H54 (cell line): ENCODE results near the gene TRAP1.
A peak's percentile ranks its signal among the peaks of the same experiment; 100 is the strongest.
"Not testable (repeated sequence)": the region's sequence is repeated elsewhere in the genome, so short reads cannot be mapped to it uniquely, and the experiment has no call there.

Source experiments
- DNase-seq: peaks from one replicate; pipeline ENCODE4 v3.0.0; 2011; ENCODE audit warnings: low spot score, mixed read lengths; ENCODE audit not compliant: insufficient read length
- FAIRE-seq: peaks from 3 replicates; lab custom pipeline; 2011; peaks lifted over from hg19 to GRCh38; lab: Jason Lieb, UNC
- POLR2A ChIP-seq: IDR thresholded peaks from 2 replicates; pipeline ENCODE4 v1.6.1; 2011; ENCODE audit warnings: low read depth, mild to moderate bottlenecking, low read length

Gene TRAP1

DNA sequence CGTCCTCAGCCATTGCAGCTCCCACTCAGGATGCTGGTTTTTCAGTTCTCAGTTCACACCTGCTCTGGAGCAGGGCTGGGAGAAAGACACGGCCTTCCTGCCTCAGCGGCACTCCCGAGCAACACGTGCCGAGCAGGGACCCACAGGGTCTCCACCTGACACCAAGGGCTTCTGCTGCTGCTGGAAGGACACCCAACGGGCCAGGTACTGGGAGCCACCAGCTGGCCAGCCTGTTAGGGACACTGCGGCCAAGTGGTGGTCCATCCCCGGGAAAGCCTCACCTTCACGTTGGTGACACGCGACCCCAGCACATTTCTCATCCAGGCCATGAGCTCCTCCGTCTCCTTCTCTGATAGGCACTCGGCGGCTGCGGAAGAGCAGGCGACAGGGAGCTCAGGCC, 54.7 kb downstream of the TRAP1 start:
- FAIRE-seq (no peak), DNase-seq (no peak)
- no peak for TF ChIP-seq POLR2A

DNA sequence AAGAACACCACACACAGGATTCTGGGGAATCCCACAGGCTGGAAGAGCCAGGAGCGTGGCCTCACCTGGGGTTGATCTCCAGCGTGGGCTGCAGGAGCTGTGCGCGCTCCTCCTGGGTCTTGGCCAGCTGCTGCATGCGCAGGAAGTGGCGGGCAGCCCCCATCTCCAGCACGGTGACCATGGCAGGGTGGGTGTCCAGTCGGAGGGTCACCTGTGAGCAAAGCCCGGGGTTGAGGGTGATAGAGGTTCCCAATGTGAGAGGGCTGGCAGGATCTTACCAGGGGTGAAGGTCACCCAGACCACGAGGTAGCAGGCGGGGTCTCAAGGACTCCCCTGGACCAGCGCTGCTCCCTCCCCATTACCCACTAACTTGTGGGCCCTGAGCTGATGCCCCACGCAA, 55.4 kb downstream of the TRAP1 start:
- DNase-seq (no peak), FAIRE-seq (no peak)
- TF ChIP-seq POLR2A = no peak

DNA sequence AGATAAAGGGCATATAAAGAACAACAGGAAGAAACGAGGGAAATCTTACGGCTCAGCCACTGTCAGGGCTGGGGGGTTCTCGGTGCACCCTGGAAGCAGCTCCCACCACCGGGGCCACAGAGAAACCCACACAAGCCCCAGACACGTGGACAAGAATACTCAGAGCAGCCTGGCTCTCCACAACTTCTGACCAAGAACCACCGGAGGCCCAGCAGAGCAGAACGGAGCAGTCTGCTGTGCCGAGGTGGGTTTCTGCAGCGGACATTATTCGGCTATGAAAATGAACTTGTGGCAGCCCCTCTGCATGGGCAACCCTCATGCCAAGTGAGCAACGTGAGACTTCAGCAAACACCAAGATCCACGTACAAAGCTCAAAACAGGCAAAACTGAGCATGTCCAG, 56.0 kb downstream of the TRAP1 start:
- TF ChIP-seq POLR2A = no peak
- FAIRE-seq (no peak), DNase-seq (no peak)

DNA sequence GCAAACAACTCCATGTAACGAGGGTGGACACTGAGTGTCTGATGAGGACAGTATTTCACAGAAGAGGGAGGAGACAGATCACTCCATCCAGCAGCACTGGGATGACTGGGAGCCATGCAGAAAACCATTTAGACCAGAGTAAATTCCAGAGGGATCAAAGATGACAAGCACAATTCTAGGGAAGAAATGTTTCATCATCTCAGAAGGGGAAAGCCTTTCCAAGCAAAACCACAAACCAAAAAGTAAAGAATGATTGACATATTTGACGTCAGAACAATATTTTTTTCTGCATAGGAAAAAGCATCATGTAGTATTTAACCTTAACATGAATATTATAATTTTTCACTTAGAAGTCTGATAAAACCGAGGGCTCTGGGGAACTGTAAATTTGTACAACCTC, 58.1 kb downstream of the TRAP1 start:
- no peak for TF ChIP-seq POLR2A
- DNase-seq (no peak), FAIRE-seq (no peak)

DNA sequence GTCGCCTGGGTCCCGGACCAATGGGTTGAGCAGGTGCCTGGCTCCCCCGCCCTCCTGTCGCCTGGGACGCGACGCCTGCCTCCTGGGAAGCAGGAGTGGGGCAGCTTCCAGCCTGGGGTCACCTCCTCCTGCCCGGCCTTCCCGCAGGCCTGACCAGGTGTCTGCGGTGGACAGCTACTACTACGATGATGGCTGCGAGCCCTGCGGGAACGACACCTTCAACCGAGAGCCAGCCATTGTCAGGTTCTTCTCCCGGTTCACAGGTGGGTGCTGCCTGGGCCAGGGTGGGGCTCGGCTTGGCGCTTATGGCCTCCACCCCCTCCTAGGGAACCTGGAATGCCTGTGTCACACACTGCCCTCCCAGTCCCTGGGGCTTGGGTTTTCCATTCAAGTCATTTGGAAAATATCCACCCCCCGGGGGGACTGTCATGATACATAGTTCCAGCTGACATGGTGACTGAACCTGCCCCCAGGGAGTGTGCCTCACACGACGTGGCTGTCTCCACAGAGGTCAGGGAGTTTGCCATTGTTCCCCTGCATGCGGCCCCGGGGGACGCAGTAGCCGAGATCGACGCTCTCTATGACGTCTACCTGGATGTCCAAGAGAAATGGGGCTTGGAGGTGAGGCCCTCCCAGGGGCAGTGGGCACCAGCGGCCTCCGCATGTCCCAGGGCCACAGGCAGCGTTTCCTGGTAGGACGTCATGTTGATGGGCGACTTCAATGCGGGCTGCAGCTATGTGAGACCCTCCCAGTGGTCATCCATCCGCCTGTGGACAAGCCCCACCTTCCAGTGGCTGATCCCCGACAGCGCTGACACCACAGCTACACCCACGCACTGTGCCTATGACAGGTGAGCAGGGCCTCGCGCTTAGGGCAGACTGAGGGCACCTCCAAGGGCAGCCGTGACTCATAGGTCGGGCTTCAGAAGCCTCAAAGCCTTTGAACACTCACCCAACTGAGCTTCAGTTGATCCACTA, 60.5 kb downstream of the TRAP1 start:
- peak; percentile 57 for DNase-seq
- no peak for FAIRE-seq
- no peak for TF ChIP-seq POLR2A

DNA sequence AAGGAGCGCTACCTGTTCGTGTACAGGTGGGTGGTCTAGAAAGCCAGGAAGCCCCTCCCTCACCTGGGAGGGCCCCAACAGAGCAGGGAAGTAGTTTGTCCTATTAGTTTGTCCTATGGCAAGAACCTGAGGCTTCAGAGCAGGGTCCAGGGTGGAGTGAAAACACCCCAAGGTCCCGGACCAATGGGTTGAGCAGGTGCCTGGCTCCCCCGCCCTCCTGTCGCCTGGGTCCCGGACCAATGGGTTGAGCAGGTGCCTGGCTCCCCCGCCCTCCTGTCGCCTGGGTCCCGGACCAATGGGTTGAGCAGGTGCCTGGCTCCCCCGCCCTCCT, 61.2 kb downstream of the TRAP1 start:
- DNase-seq, FAIRE-seq: not testable (repeated sequence)

DNA sequence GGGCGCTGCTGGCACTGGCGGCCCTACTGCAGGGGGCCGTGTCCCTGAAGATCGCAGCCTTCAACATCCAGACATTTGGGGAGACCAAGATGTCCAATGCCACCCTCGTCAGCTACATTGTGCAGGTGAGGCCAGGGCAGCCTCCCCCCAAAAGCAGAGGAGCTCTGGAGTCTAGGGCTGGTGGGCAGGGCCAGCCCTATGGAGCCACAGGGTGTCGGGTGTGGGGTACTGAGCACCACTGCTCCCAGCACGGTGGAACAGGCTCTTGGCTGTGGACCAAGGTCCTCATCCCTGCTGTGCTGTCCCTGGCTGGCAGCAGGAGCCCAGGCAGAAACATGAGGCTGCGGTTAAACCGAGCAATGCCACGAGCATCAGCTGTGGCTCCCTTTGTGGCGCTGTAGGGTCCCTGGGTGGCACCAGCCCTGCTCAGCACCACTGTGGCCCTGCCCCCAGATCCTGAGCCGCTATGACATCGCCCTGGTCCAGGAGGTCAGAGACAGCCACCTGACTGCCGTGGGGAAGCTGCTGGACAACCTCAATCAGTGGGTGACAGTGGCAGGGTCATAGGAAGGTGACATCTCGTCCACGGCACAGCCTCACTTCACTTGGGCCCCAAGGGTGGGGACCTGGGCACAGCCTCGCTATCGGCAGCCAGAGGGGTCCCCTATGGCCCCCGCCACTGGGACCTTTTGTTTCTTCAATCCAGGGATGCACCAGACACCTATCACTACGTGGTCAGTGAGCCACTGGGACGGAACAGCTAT, 61.7 kb downstream of the TRAP1 start:
- TF ChIP-seq POLR2A = no peak
- no peak for DNase-seq
- FAIRE-seq = no peak

DNA sequence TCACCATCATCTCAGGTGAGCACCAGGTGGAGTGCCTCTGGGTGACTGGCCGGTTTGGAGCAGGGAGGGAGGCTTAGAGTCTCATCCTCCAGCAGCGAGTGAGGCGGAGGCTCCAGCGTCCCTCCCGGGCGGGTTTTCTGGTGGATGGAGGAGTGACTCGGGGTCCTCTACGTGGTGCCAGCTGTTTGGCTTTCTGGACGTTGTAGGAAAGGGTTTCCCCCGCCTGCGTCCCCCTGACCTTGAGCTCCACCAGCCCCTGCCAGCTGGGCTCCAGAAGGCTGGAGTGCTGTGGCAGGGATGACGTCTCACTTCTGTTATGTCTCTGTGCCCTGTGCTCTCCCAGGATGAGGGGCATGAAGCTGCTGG, 62.3 kb downstream of the TRAP1 start:
- TF ChIP-seq POLR2A = no peak
- FAIRE-seq (no peak), DNase-seq (no peak)

DNA sequence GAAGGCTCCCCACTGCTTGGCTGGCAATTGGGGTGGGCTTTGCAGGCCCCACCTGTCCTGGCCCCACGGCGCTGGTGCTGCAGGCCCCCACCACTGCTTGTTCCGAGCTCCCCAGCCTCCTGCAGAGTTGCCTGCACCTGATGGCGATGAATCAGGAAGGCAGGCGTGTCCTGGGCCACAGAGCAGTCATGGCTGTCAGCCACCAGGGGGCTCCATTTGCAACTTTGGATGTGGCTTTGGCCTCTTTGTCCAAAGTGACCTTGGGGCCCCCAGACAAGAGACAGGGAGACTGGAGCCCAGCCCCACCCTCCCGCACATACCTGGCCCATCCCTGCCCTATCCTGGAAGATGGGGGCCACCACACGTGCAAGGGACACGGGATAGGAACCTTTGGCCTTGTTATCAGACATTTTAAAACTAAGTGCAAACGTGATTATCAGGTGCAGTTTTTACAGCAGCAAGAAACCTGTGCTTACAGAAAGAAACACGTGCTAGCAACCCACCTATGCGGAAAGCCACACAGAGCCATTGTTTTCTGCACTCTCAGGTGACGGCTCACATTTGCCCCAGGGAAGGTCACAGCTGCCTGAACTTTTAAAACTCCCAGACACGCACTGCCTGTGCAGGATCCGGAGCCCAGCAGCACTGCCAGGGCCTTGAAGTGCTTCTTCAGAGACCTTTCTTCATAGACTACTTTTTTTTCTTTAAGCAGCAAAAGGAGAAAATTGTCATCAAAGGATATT, 62.9 kb downstream of the TRAP1 start, which contains the start of gene DNASE1:
Gene DNASE1, plus strand, starts transcription at position 443 of the 743 bp plus-strand sequence. CDS start 683 bp downstream, outside the sequence.
- TF ChIP-seq POLR2A = no peak
- DNase-seq (peak; percentile 78), FAIRE-seq (no peak)

DNA sequence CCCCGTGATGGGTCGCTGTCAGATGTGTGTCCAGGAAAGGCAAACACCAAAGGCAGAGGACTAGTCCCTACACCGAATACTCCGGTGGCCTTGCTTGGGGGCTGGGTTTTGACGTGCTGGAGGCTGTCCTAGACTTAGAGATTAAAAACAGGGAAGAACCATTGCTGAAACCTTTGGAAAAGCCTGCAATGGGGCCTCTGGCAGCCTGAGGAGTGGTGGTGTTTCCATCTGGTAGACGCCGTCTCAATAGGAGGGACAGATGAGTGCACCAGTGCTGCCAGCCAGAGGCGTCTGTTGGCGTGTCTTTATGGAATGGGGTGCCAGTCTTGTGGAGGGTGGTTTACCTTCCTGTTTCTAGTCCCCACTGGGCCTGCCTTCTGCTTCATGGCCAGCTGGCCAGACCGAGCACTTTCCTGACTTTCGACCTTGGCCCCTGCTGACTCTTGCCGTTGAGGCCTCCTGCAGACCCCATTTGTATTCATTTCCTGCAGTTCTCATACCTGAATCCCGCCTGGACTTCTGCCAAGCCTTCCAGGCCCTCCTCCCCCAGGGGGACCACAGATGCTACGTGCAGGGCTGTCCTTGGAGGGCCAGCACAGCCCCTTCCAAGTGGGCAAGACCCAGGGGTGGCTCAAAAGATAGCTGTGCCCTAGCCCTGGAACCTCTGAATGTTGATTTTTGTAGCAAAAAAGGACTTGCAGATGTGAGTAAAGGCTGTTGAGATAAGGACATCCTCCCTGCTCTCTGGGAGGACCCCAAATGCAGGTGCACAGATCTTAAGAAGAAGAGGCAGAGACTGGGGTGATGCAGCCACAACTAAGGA, 64.7 kb downstream of the TRAP1 start:
- FAIRE-seq (no peak), DNase-seq (no peak)
- no peak for TF ChIP-seq POLR2A

DNA sequence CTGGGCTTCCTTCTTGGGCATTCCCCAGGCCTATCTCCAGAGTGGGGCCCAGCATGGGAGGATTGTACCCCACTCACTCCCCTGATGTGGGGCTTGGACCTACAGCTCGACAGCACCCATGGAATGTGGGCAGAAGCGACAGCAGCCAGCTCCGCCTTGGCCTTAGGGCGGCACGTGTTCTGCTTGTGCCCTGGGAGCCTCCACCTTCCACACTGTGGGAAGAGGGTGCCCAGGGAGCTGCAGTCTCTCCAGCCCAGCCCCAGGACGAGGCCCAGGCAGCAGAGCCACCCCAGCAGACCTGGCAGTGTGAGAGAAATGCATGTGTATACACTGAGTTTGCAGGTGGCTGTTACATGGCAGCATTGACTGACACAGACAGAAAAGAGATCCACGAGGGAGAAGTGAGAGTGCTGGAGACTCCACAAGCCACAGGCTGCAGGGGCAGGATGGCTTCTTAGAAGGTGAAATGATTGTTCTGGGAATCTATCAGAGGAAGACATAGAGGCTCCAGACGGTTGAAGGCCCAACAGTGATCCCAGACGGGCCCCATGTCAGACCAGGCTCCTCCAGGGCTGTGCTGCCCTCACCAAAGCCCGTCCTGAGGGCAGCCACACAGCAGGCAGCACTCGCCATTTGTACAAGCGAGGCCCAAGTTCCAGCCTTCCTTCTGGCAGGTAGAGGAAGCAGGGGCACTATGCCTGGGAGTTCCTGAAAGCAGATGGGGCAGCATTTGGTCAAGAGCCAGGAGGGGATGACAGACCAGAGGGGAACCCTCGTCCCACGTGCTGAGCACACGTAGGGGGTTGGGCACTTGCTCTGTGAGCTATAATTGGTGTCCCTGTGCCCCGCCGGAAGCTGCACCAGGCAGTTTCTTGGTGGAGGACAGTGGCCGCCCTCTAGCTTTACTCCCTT, 65.6 kb downstream of the TRAP1 start:
- FAIRE-seq (no peak), DNase-seq (no peak)
- TF ChIP-seq POLR2A = no peak

DNA sequence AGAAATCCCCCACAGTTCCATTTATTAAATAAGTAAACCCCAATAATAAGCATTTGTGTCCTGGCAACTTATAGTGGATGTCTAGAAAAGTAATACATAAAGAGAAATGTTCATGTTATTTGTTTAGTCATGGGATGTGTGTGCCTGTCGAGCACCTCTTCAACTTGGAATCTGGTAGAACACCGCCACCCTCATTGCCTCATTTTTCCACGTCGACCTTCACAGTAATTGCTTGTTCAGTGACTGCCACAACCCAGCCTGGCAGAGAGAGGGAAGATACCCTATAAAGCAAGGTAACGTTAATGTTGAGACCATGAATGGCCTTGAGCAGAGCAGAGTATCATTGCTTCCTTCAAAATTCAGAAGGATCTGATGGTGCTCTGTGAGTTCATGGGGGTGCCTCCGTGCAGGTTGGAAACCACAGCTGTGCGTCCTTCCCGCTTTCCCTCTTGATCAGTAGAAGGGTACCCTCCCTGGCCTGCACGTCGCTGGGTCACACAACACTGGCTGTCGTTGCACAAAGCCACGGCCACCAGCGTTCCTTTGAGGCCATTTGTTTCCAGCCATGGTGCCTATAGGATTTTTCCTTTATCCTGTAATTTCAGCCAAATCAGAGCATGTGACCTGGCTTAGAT, 66.6 kb downstream of the TRAP1 start:
- FAIRE-seq (no peak), DNase-seq (no peak)
- no peak for TF ChIP-seq POLR2A
